GM04504 (cell line): ENCODE data around the gene GGTLC2.
"Not testable (repeated sequence)": the region's sequence is repeated elsewhere in the genome, so short reads cannot be mapped to it uniquely, and the experiment has no call there.

Source experiments
- DNase-seq: peaks from one replicate; pipeline ENCODE4 v3.0.0-alpha.2; 2012; ENCODE audit warnings: low read depth

GGTLC2 gene

GRCh38 chr22:22638313-22638712, 6.1 kb upstream of the GGTLC2 start:
- not testable (repeated sequence) for DNase-seq

- not testable (repeated sequence) for DNase-seq
Observed at GRCh38 chr22:22642255-22642654, 2.2 kb upstream of the GGTLC2 start.

GRCh38 chr22:22645969-22646368, 1.6 kb downstream of the GGTLC2 start:
- DNase-seq, result not testable (repeated sequence)

- not testable (repeated sequence) for DNase-seq
Observed at GRCh38 chr22:22647952-22648351, 3.5 kb downstream of the GGTLC2 start.

- DNase-seq, result not testable (repeated sequence)
Observed at GRCh38 chr22:22648863-22649536, 4.6 kb downstream of the GGTLC2 start.

- not testable (repeated sequence) for DNase-seq
Observed at GRCh38 chr22:22649761-22650160, 5.3 kb downstream of the GGTLC2 start.

GRCh38 chr22:22650398-22650797, 6.0 kb downstream of the GGTLC2 start:
- DNase-seq, result not testable (repeated sequence)

GRCh38 chr22:22650803-22651515, 6.5 kb downstream of the GGTLC2 start:
- DNase-seq, result not testable (repeated sequence)

GRCh38 chr22:22651593-22651992, 7.2 kb downstream of the GGTLC2 start:
- DNase-seq, result not testable (repeated sequence)

GRCh38 chr22:22652102-22652501, 7.7 kb downstream of the GGTLC2 start:
- DNase-seq, result not testable (repeated sequence)

- not testable (repeated sequence) for DNase-seq
Observed at GRCh38 chr22:22652573-22652972, 8.2 kb downstream of the GGTLC2 start.

GRCh38 chr22:22653677-22654381, 9.4 kb downstream of the GGTLC2 start:
- not testable (repeated sequence) for DNase-seq

GRCh38 chr22:22655452-22656290, 11.3 kb downstream of the GGTLC2 start:
- DNase-seq, result no peak

- no peak for DNase-seq
Observed at GRCh38 chr22:22657712-22658111, 13.3 kb downstream of the GGTLC2 start.

- DNase-seq, result no peak
Observed at GRCh38 chr22:22661275-22661674, 16.9 kb downstream of the GGTLC2 start.

GRCh38 chr22:22662095-22662494, 17.7 kb downstream of the GGTLC2 start:
- no peak for DNase-seq

- no peak for DNase-seq
Observed at GRCh38 chr22:22663861-22664800, 19.7 kb downstream of the GGTLC2 start.

GRCh38 chr22:22666307-22667091, 22.1 kb downstream of the GGTLC2 start:
- DNase-seq, result no peak

- no peak for DNase-seq
Observed at GRCh38 chr22:22667966-22668880, 23.8 kb downstream of the GGTLC2 start.
